H1 (cell line): ENCODE data around the gene EYA2. TPM values are rescaled to one million over a fixed set of nuclear protein-coding genes. Genes with fewer than 3 reads are reported as not detected.

ENCODE experiments used
- CBX8 ChIP-seq: fragments of 300-800, 300-1000 bp; sonication (generic); IDR thresholded peaks from 2 replicates; pipeline ENCODE4 v1.7.1; 2016; ENCODE audit warnings: low read depth, low read length, borderline replicate concordance
- CREB1 ChIP-seq: IDR thresholded peaks from 2 replicates; pipeline ENCODE4 v1.6.1; 2012; ENCODE audit warnings: inconsistent platforms
- GTF2F1 ChIP-seq: IDR thresholded peaks from 2 replicates; pipeline ENCODE4 v1.6.1; 2012; ENCODE audit warnings: low read depth, low read length, improper control_type of control experiment, borderline replicate concordance
- KDM1A ChIP-seq: fragments of 200-600, 300-600 bp; sonication (generic); IDR thresholded peaks from 2 replicates; pipeline ENCODE4 v1.7.1; 2016; ENCODE audit warnings: mild to moderate bottlenecking, low read length, borderline replicate concordance
- KDM5A ChIP-seq: fragments of 200-600 bp; IDR thresholded peaks from 2 replicates; pipeline ENCODE4 v1.7.1; 2012; ENCODE audit warnings: mild to moderate bottlenecking, low read length, inconsistent platforms, mixed read lengths
- NANOG ChIP-seq: IDR thresholded peaks from 2 replicates; pipeline ENCODE4 v1.6.1; 2011; ENCODE audit warnings: low read length, low read depth, mild to moderate bottlenecking, inconsistent platforms; ENCODE audit not compliant: insufficient read depth, poor library complexity, severe bottlenecking
- SIX5 ChIP-seq: IDR thresholded peaks from 2 replicates; pipeline ENCODE4 v1.6.1; 2011; ENCODE audit warnings: mild to moderate bottlenecking, low read depth, low read length
- TAF1 ChIP-seq: IDR thresholded peaks from 2 replicates; pipeline ENCODE4 v1.6.1; 2011; ENCODE audit warnings: mild to moderate bottlenecking, low read depth, low read length
- polyA plus RNA-seq, 7 experiments: library from polyadenylated mRNA; depleted of rRNA in 3 of 7; stranded (reverse) in 5 of 7; unstranded in 2 of 7; fragments of >200 nt in 5 of 7; fragments of 200-250 nt in 2 of 7; gene quantifications; 1 replicate in 5 of 7; 2 replicates in 1 of 7; 4 replicates in 1 of 7; pipeline versions ENCODE4 v1.2.1 to v1.2.3, GENCODE V29; 2011 to 2013; ENCODE audit warnings: missing spikeins in 2 of 7, mixed read lengths in 2 of 7
- total RNA-seq: library from RNA; stranded (reverse); fragmentation: NEBNext Ultra II Directional; extraction: Animal tissue kit (Norgen Biotek cat#: 25700); gene quantifications from 2 replicates; pipeline ENCODE4 v1.2.1, GENCODE V29; 2021
- TF ChIP-seq, protein P1 (sequence below): IDR thresholded peaks from 2 replicates; pipeline ENCODE4 v1.6.1; 2011; ENCODE audit warnings: low read length, improper control_type of control experiment
- TF ChIP-seq, protein P2 (sequence below): IDR thresholded peaks from 2 replicates; pipeline ENCODE4 v1.6.1; 2011; ENCODE audit warnings: low read depth, mild to moderate bottlenecking, low read length; ENCODE audit not compliant: insufficient read depth

Gene EYA2
- total and polyA plus RNA-seq, 2 of the 8 experiments (the other 6 are each of a cell fraction or from before 2014, with no cell fraction given) = 1.6 to 1.7 TPM

DNA sequence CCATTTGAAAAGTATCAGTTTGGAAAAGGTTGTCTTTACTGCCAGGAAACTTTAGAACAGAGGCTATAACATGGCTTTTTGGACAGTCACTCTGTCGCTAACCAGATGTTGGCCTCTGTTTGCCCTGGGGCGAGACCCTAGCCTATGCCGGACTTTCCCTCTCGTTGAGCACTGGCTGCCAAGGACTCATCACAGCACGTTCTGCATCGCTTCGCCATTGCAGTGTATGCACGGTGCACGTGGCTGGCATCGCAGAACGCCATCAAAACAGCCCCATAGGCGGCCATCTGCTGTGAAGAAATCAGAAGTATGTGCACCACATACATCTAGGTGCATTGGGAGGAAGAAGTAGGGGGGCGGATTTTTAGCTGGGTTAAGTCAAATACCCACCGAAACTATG, 156.4 kb downstream of the EYA2 start (continued):
- TF ChIP-seq SIX5 (no peak), GTF2F1 (no peak), NANOG (no peak), CREB1 (no peak), KDM1A (no peak), CBX8 (no peak), TAF1 (no peak), KDM5A (no peak)
- TF ChIP-seq, protein P1, sequence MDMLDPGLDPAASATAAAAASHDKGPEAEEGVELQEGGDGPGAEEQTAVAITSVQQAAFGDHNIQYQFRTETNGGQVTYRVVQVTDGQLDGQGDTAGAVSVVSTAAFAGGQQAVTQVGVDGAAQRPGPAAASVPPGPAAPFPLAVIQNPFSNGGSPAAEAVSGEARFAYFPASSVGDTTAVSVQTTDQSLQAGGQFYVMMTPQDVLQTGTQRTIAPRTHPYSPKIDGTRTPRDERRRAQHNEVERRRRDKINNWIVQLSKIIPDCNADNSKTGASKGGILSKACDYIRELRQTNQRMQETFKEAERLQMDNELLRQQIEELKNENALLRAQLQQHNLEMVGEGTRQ = no peak
- TF ChIP-seq, protein P2, sequence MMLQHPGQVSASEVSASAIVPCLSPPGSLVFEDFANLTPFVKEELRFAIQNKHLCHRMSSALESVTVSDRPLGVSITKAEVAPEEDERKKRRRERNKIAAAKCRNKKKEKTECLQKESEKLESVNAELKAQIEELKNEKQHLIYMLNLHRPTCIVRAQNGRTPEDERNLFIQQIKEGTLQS = no peak
